B cell (primary cell): Measurements from ENCODE around the gene TAS2R60. TPM values are rescaled to one million over a fixed set of nuclear protein-coding genes. Genes with fewer than 3 reads are reported as not detected.

Experiments
- ATAC-seq: fragments of 200-7000 bp; cut with Tn5 transposase; one replicate; pipeline ENCODE4 v1.10.0; 2021; ENCODE audit warnings: low read depth, mild to moderate bottlenecking, moderate number of reproducible peaks, moderate library complexity
- CTCF ChIA-PET: fragments of 350-600 bp; sonication (Branson Sonifier 250); formaldehyde crosslinking; loops from one replicate; lab custom pipeline; 2021; ENCODE audit warnings: antibody characterized with exemption, inconsistent platforms; lab: Charles Lee
- POLR2A ChIA-PET: fragments of 350-600 bp; sonication (Branson Sonifier 250); formaldehyde crosslinking; loops from one replicate; lab custom pipeline; 2021; ENCODE audit warnings: antibody characterized with exemption; lab: Charles Lee
- DNase-seq: peaks from one replicate; pipeline ENCODE4 v3.0.0; 2013
- H2AFZ ChIP-seq: 2 replicates; pipeline ENCODE4 v1.6.1; 2012; ENCODE audit warnings: mild to moderate bottlenecking, low read depth, low read length; ENCODE audit not compliant: insufficient read depth, poor library complexity, severe bottlenecking
- H3K27ac ChIP-seq, 2 donors: 1 replicate in 1 of 2; 2 replicates in 1 of 2; pipeline ENCODE4 v1.5.1; 2012 to 2013; ENCODE audit warnings: low read length in 2 of 2, mild to moderate bottlenecking in 2 of 2, moderate library complexity in 1 of 2
- H3K27me3 ChIP-seq, 4 experiments: fragments of 200-600 bp in 1 of 4; sonication (generic) in 1 of 4; replicated peaks in 1 of 4; 1 replicate in 2 of 4; 2 replicates in 2 of 4; pipeline versions ENCODE4 v1.6.1 to v1.7.0; 2013 to 2016; ENCODE audit warnings: low read length in 3 of 4, mild to moderate bottlenecking in 2 of 4, mixed read lengths in 1 of 4, moderate library complexity in 1 of 4; ENCODE audit not compliant: insufficient read depth in 4 of 4, control insufficient read depth in 3 of 4; ENCODE audit errors: control extremely low read depth in 1 of 4
- H3K36me3 ChIP-seq, 2 experiments: replicated peaks in 1 of 2; 1 replicate in 1 of 2; 2 replicates in 1 of 2; pipeline versions ENCODE4 v1.6.1 to v1.7.1; 2013; ENCODE audit warnings: low read length in 1 of 2; ENCODE audit not compliant: insufficient read depth in 2 of 2, control insufficient read depth in 1 of 2; ENCODE audit errors: control extremely low read depth in 1 of 2, extremely low read depth in 1 of 2
- H3K4me1 ChIP-seq, 2 donors: fragments of 200-600 bp in 1 of 2; sonication (generic) in 1 of 2; 1 replicate in 1 of 2; 2 replicates in 1 of 2; pipeline versions ENCODE4 v1.5.1 to v1.6.1; 2013 to 2017; ENCODE audit warnings: low read length in 2 of 2; ENCODE audit not compliant: control insufficient read depth in 2 of 2, insufficient read depth in 2 of 2
- H3K4me2 ChIP-seq: replicated peaks from 2 replicates; pipeline ENCODE3; 2012; ENCODE audit warnings: mild to moderate bottlenecking, low read depth, low read length; ENCODE audit not compliant: poor library complexity, severe bottlenecking
- H3K4me3 ChIP-seq, 5 experiments: fragments of 200-600 bp in 1 of 5; sonication (generic) in 1 of 5; 1 replicate in 3 of 5; 2 replicates in 2 of 5; pipeline versions ENCODE4 v1.5.1 to v1.7.0; 2011 to 2016; ENCODE audit warnings: low read length in 4 of 5, mild to moderate bottlenecking in 4 of 5, low read depth in 2 of 5, control low read depth in 1 of 5, moderate library complexity in 1 of 5; ENCODE audit not compliant: insufficient read depth in 1 of 5; ENCODE audit errors: control extremely low read depth in 1 of 5, extremely low read depth in 1 of 5
- H3K79me2 ChIP-seq: fragments of 200-600 bp; sonication (generic); one replicate; pipeline ENCODE4 v1.6.0; 2016; ENCODE audit warnings: low read length; ENCODE audit not compliant: control insufficient read depth, insufficient read depth
- H3K9ac ChIP-seq: fragments of 200-600 bp; sonication (generic); 2 replicates; pipeline ENCODE4 v1.6.1; 2017; ENCODE audit warnings: mild to moderate bottlenecking, low read length, moderate library complexity
- H3K9me3 ChIP-seq, 3 donors: one replicate each; pipeline versions ENCODE4 v1.6.1 to v1.7.1; 2013; ENCODE audit warnings: low read length in 2 of 3; ENCODE audit not compliant: control insufficient read depth in 2 of 3, insufficient read depth in 1 of 3; ENCODE audit errors: control extremely low read depth in 1 of 3
- H4K20me1 ChIP-seq: 2 replicates; pipeline ENCODE4 v1.6.0; 2012; ENCODE audit warnings: mild to moderate bottlenecking, low read length; ENCODE audit not compliant: insufficient read depth, control insufficient read depth, poor library complexity, severe bottlenecking
- H3K27ac Mint-ChIP-seq: one replicate; pipeline ENCODE4 v1.8.0; 2021; ENCODE audit warnings: mixed read lengths
- H3K27me3 Mint-ChIP-seq: one replicate; pipeline ENCODE4 v1.8.0; 2021; ENCODE audit warnings: mixed read lengths
- H3K4me1 Mint-ChIP-seq: one replicate; pipeline ENCODE4 v1.8.0; 2021; ENCODE audit warnings: mixed read lengths
- H3K4me3 Mint-ChIP-seq: one replicate; pipeline ENCODE4 v1.8.0; 2021; ENCODE audit warnings: mixed read lengths
- H3K9me3 Mint-ChIP-seq: one replicate; pipeline ENCODE4 v1.8.0; 2022; ENCODE audit warnings: mixed read lengths; ENCODE audit not compliant: insufficient read depth
- EZH2 ChIP-seq: IDR thresholded peaks from 2 replicates; pipeline ENCODE4 v1.6.1; 2012; ENCODE audit warnings: borderline replicate concordance, low read depth, mild to moderate bottlenecking, moderate library complexity, low read length; ENCODE audit not compliant: insufficient read depth, poor library complexity, severe bottlenecking
- WGBS: methylation state at CpG from one replicate; pipeline ENCODE4 v1.1.5; 2013; ENCODE audit warnings: missing lambda C conversion rate; ENCODE audit not compliant: insufficient coverage; 5-methylcytosine and 5-hydroxymethylcytosine counted together
- intact Hi-C: fragments of 100-400 bp; cut with micrococcal nuclease; formaldehyde crosslinking; loops from one replicate; pipeline ENCODE4 v1.10.0; 2022
- polyA plus RNA-seq: library from polyadenylated mRNA; depleted of rRNA; stranded (reverse); fragments of >200 nt; gene quantifications from 2 replicates; pipeline ENCODE4 v1.2.3, GENCODE V29; 2012
- total RNA-seq, 2 donors: library from RNA; stranded (reverse); fragments of 120-200 nt in 1 of 2; gene quantifications; 1 replicate in 1 of 2; 2 replicates in 1 of 2; pipeline versions ENCODE4 v1.2.3 to v1.2.4, GENCODE V29; 2013 to 2022
- TF ChIP-seq, protein P1 (sequence below): fragments of 200-600 bp; IDR thresholded peaks from one replicate; pipeline ENCODE4 v1.8.0; 2022; ENCODE audit warnings: antibody characterized with exemption, mild to moderate bottlenecking

TAS2R60 gene
- total and polyA plus RNA-seq, 2 donors (not counting 1 experiment from before 2014, with no cell fraction given): not detected

GRCh38 chr7:143429770-143430698 is 13.2 kb upstream of the TAS2R60 start:
- Histone ChIP-seq H3K4me1 (peaks cover 0 to 3% of the 10 kb centered on the region in 2 donors), H2AFZ (no peak overlapping the region), H3K9ac (no peak overlapping the region), H3K9me3 (no peaks in the 10 kb centered on the region), H3K4me3 (no peak overlapping the region), H3K27me3 (peaks cover 0 to 5% (median 0%) of the 10 kb centered on the region in 4 experiments), H3K4me2 (no peak overlapping the region), H3K79me2 (no peaks in the 10 kb centered on the region), H3K36me3 (no peaks in the 10 kb centered on the region), H3K27ac (no peak overlapping the region), H4K20me1 (no peaks in the 10 kb centered on the region)
- H3K4me1 Mint-ChIP-seq: peaks cover 3% of the 10 kb centered on the region
- CTCF ChIA-PET: no interaction called here
- DNase-seq (no peak), ATAC-seq (no peak)
- H3K9me3 Mint-ChIP-seq: no peaks in the 10 kb centered on the region
- no CpG with 5 or more reads among the region's 10 CpGs for WGBS
- TF ChIP-seq, protein P1, sequence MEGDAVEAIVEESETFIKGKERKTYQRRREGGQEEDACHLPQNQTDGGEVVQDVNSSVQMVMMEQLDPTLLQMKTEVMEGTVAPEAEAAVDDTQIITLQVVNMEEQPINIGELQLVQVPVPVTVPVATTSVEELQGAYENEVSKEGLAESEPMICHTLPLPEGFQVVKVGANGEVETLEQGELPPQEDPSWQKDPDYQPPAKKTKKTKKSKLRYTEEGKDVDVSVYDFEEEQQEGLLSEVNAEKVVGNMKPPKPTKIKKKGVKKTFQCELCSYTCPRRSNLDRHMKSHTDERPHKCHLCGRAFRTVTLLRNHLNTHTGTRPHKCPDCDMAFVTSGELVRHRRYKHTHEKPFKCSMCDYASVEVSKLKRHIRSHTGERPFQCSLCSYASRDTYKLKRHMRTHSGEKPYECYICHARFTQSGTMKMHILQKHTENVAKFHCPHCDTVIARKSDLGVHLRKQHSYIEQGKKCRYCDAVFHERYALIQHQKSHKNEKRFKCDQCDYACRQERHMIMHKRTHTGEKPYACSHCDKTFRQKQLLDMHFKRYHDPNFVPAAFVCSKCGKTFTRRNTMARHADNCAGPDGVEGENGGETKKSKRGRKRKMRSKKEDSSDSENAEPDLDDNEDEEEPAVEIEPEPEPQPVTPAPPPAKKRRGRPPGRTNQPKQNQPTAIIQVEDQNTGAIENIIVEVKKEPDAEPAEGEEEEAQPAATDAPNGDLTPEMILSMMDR: no peak
- no peak for TF ChIP-seq EZH2
- H3K4me3 Mint-ChIP-seq: no peak overlapping the region
- POLR2A ChIA-PET: no interaction called here
- H3K27me3 Mint-ChIP-seq: peaks cover 11% of the 10 kb centered on the region
- no peak overlapping the region for H3K27ac Mint-ChIP-seq
- intact Hi-C loops: no loop called here

DNA sequence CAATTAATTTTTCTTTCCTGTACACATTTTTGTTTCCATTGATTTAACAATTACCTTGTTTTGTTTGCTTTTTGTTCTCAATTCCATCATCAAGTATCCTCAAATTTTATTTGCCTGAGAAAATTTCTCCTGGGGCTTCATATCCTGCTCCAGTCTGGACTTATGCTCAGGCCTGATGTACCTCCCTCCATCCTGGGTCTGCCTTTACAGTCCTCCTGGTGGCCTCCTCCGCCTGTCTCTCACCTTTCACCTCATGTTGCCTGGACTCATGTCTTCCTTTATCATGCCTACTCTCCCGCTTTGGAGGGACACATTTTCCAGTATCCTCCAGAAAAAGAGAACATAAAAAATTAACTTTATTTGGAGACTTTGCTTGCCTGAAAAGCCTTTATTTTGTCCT is 12.1 kb upstream of the TAS2R60 start:
- no peak overlapping the region for H3K4me2 ChIP-seq
- TF ChIP-seq, protein P1: no peak
- no peak for TF ChIP-seq EZH2

More for the DNA sequence above, 12.1 kb upstream of the TAS2R60 start:
- H3K9ac ChIP-seq: no peak overlapping the region
- CTCF ChIA-PET: no interaction called here
- ATAC-seq (no peak), DNase-seq (no peak)
- no peaks in the 10 kb centered on the region for H3K9me3 ChIP-seq
- intact Hi-C loops: no loop called here
- POLR2A ChIA-PET: no interaction called here
- no peaks in the 10 kb centered on the region for H3K9me3 Mint-ChIP-seq
- H3K27me3 ChIP-seq: peaks cover 0 to 5% (median 0%) of the 10 kb centered on the region in 4 experiments
- WGBS: 100% methylated on average over 1 of the region's 2 CpGs
- no peaks in the 10 kb centered on the region for H4K20me1 ChIP-seq
- no peaks in the 10 kb centered on the region for H3K36me3 ChIP-seq
- no peak overlapping the region for H3K4me3 Mint-ChIP-seq
- no peak overlapping the region for H3K27ac Mint-ChIP-seq
- H3K4me3 ChIP-seq: no peak overlapping the region
- peaks cover 0 to 3% of the 10 kb centered on the region in 2 donors for H3K4me1 ChIP-seq
- H3K27me3 Mint-ChIP-seq: peaks cover 12% of the 10 kb centered on the region
- H3K27ac ChIP-seq: no peak overlapping the region
- H2AFZ ChIP-seq: no peak overlapping the region
- peaks cover 3% of the 10 kb centered on the region for H3K4me1 Mint-ChIP-seq
- H3K79me2 ChIP-seq: no peaks in the 10 kb centered on the region
